Mammary epithelial cell (primary cell): Measurements from ENCODE around the gene CYP2A6.

ENCODE experiments used
- CTCF ChIP-seq, 2 donors: IDR thresholded peaks in 1 of 2; conservative IDR thresholded peaks in 1 of 2; 2 replicates each; pipeline ENCODE4 v1.5.1; 2011 to 2012; ENCODE audit warnings: inconsistent platforms in 2 of 2, low read length in 2 of 2, mild to moderate bottlenecking in 2 of 2, control low read depth in 1 of 2, low read depth in 1 of 2; ENCODE audit not compliant: insufficient read depth in 1 of 2; ENCODE audit errors: extremely low read depth in 1 of 2
- EZH2 ChIP-seq: IDR thresholded peaks from 2 replicates; pipeline ENCODE4 v1.6.1; 2012; ENCODE audit warnings: low read length, inconsistent platforms, borderline replicate concordance

GRCh38 chr19:40807147-40808020, 42.9 kb downstream of the CYP2A6 start:
- peak; percentile 24 to 37 for TF ChIP-seq CTCF (conservative IDR thresholded peaks at IDR 0.05 in 1 of 2, IDR thresholded peaks at IDR 0.05 in 1 of 2; ENCODE audit: extremely low read depth in 1 of 2, insufficient read depth in 1 of 2, low read depth in 1 of 2, low read length in 2 of 2)
- TF ChIP-seq EZH2, result no peak
